Measurements from ENCODE around the gene RNASEH2B. TPM values are rescaled to one million over a fixed set of nuclear protein-coding genes. Genes with fewer than 3 reads are reported as not detected.

RNASEH2B gene
- total and polyA plus RNA-seq, 7 experiments from 2014 or later: 65.3 to 105 (median 94.6) TPM

DNA sequence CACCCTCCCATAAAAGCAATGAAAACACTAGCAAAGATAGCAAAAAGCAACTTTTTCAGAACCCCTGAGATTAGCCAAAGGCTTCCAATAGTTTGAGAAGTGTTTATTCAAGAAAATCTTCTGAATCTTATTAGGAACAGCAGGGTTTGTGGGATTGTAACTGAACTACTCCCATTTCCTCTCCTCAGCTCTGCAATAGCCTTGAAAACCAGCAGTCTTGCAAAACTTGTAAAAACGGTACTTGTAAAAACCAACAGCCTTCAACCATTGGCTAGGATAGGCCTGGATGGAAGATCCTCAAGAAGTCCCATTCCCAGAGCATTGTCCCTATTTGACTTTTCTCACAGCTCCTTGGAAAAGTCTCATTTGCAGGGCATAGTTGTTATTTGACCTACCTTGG lies 12.1 kb downstream of the RNASEH2B start:
- POLR2A ChIA-PET: interaction anchor here (2.2 kb wide), 1 partner anchor 10 kb away, joined by 6 read pairs; no protein-coding TSS in a partner anchor
- H3K36me3 Mint-ChIP-seq: peaks cover 14 to 72% (median 47%) of the 10 kb centered on the region in 5 donors
- intact Hi-C loops (cut with micrococcal nuclease): loop anchor here in 1 of 2 donors (2.0 kb wide), 1 partner anchor 15 kb away; no protein-coding TSS in a partner anchor

DNA sequence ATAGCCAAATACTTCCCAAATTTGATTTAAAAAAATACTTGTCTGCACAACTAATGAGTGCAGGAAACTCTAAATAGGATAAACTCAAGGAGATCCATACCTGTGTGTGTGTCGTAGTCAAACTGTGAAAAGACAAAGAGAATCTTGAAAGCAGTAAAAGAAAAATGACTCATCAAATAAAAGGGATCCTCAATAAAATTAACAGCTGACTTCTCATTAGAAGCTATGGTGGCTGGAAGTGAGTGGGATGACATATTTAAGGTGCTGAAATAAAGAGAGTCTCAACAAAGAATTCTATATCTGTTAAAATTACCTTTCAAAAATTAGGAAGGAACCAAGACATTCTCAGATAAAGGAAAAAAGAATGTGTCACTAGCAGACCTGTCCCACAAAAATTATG lies 13.7 kb downstream of the RNASEH2B start:
- ATAC-seq: no peak
- no peaks in the 10 kb centered on the region for H3K27me3 Mint-ChIP-seq
- H3K4me3 Mint-ChIP-seq: no peak overlapping the region
- peaks cover 0 to 13% (median 0%) of the 10 kb centered on the region in 3 experiments for H3K9me3 ChIP-seq (ENCODE audit: control insufficient read depth in 2 of 3, low read length in 3 of 3)
- H3K36me3 ChIP-seq (ENCODE audit: control insufficient read depth in 2 of 3, insufficient read depth in 3 of 3, low read length in 3 of 3): peaks cover 0 to 6% (median 0%) of the 10 kb centered on the region in 3 experiments
- H3K4me1 Mint-ChIP-seq: peaks cover 20 to 59% (median 51%) of the 10 kb centered on the region in 7 donors
- H3K27me3 ChIP-seq (ENCODE audit: control insufficient read depth in 2 of 2, insufficient read depth in 2 of 2, low read length in 2 of 2): no peaks in the 10 kb centered on the region
- intact Hi-C loops (cut with micrococcal nuclease): loop anchor here in 1 of 2 donors (2.0 kb wide), 1 partner anchor 14 kb away; no protein-coding TSS in a partner anchor
- POLR2A ChIA-PET: interaction anchor here (2.2 kb wide), 1 partner anchor 11 kb away, joined by 6 read pairs; no protein-coding TSS in a partner anchor
- H3K9me3 Mint-ChIP-seq: peaks cover 5 to 47% (median 27%) of the 10 kb centered on the region in 11 donors
- no peak overlapping the region for H3K27ac Mint-ChIP-seq
- DNase-seq: no peak
- CTCF ChIA-PET: no interaction called here
- H3K36me3 Mint-ChIP-seq: peaks cover 14 to 70% (median 47%) of the 10 kb centered on the region in 5 donors
- peaks cover 0 to 4% of the 10 kb centered on the region in 2 donors for H3K4me1 ChIP-seq (ENCODE audit: control insufficient read depth in 2 of 2, insufficient read depth in 2 of 2, low read length in 2 of 2)
- H3K27ac ChIP-seq (ENCODE audit: low read depth, low read length): no peak overlapping the region
- no peak overlapping the region for H3K4me3 ChIP-seq (ENCODE audit: low read length)

More for the DNA sequence above, 12.1 kb downstream of the RNASEH2B start:
- DNase-seq (no peak), ATAC-seq (no peak)
- Histone ChIP-seq H3K27me3 (ENCODE audit: control insufficient read depth in 2 of 2, insufficient read depth in 2 of 2, low read length in 2 of 2) (no peaks in the 10 kb centered on the region), H3K4me1 (ENCODE audit: control insufficient read depth in 2 of 2, insufficient read depth in 2 of 2, low read length in 2 of 2) (peaks cover under 1 to 14% of the 10 kb centered on the region in 2 donors), H3K27ac (ENCODE audit: low read depth, low read length) (no peak overlapping the region), H3K9me3 (ENCODE audit: control insufficient read depth in 2 of 3, low read length in 3 of 3) (peaks cover 0 to 13% (median 0%) of the 10 kb centered on the region in 3 experiments), H3K36me3 (ENCODE audit: control insufficient read depth in 2 of 3, insufficient read depth in 3 of 3, low read length in 3 of 3) (peaks cover 0 to 6% (median 0%) of the 10 kb centered on the region in 3 experiments), H3K4me3 (ENCODE audit: low read length) (no peak overlapping the region)
- H3K4me1 Mint-ChIP-seq: peaks cover 31 to 60% (median 54%) of the 10 kb centered on the region in 7 donors
- no peak overlapping the region for H3K27ac Mint-ChIP-seq
- no peak overlapping the region for H3K4me3 Mint-ChIP-seq
- H3K9me3 Mint-ChIP-seq: peaks cover 5 to 47% (median 27%) of the 10 kb centered on the region in 11 donors
- CTCF ChIA-PET: interaction anchor here (2.9 kb wide), 1 partner anchor 10 kb away, joined by 10 read pairs; no protein-coding TSS in a partner anchor
- no peaks in the 10 kb centered on the region for H3K27me3 Mint-ChIP-seq

DNA sequence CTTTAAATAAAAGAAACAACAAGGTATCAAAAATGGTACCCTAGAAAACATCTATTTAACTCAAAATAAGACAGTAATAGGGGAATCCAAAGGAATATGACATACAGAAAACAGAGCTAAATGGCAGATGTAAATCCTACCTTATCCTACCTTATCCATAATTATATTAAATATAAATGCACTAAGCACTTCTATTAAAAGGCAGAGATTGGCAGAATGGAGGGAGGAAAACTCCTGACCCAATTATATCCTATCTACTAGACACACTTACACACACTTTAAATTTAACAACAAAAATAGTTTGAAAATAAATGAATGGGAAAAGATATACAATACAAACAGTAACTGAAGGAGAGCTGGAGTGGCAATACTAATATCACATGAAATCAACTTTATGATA lies 14.4 kb downstream of the RNASEH2B start:
- Mint-ChIP-seq H3K9me3 (peaks cover 5 to 47% (median 27%) of the 10 kb centered on the region in 11 donors), H3K4me1 (peaks cover 14 to 58% (median 47%) of the 10 kb centered on the region in 7 donors), H3K27me3 (no peaks in the 10 kb centered on the region), H3K36me3 (peaks cover 15 to 66% (median 48%) of the 10 kb centered on the region in 5 donors), H3K27ac (peak overlapping the region in 1 of 9 donors; percentile 52), H3K4me3 (no peak overlapping the region)
- Histone ChIP-seq H3K27ac (ENCODE audit: low read depth, low read length) (no peak overlapping the region), H3K9me3 (ENCODE audit: control insufficient read depth in 2 of 3, low read length in 3 of 3) (peaks cover 0 to 13% (median 0%) of the 10 kb centered on the region in 3 experiments), H3K4me1 (ENCODE audit: control insufficient read depth in 2 of 2, insufficient read depth in 2 of 2, low read length in 2 of 2) (peaks cover 0 to 2% of the 10 kb centered on the region in 2 donors), H3K27me3 (ENCODE audit: control insufficient read depth in 2 of 2, insufficient read depth in 2 of 2, low read length in 2 of 2) (no peaks in the 10 kb centered on the region), H3K4me3 (ENCODE audit: low read length) (no peak overlapping the region), H3K36me3 (ENCODE audit: control insufficient read depth in 2 of 3, insufficient read depth in 3 of 3, low read length in 3 of 3) (peaks cover 0 to 6% (median 0%) of the 10 kb centered on the region in 3 experiments)
- ChIA-PET POLR2A (no interaction called here), CTCF (no interaction called here)
- DNase-seq (no peak), ATAC-seq (no peak)
- intact Hi-C loops (cut with micrococcal nuclease): no loop called here

GRCh38 chr13:50927701-50928100 lies 18.1 kb downstream of the RNASEH2B start:
- intact Hi-C loops (cut with micrococcal nuclease): no loop called here
- Histone ChIP-seq H3K9me3 (ENCODE audit: control insufficient read depth in 2 of 3, low read length in 3 of 3) (peaks cover 0 to 7% (median 0%) of the 10 kb centered on the region in 3 experiments), H3K4me1 (ENCODE audit: control insufficient read depth in 2 of 2, insufficient read depth in 2 of 2, low read length in 2 of 2) (no peaks in the 10 kb centered on the region), H3K27ac (ENCODE audit: low read depth, low read length) (no peak overlapping the region), H3K36me3 (ENCODE audit: control insufficient read depth in 2 of 3, insufficient read depth in 3 of 3, low read length in 3 of 3) (peaks cover 0 to 27% (median 17%) of the 10 kb centered on the region in 3 experiments), H3K4me3 (ENCODE audit: low read length) (no peak overlapping the region), H3K27me3 (ENCODE audit: control insufficient read depth in 2 of 2, insufficient read depth in 2 of 2, low read length in 2 of 2) (no peaks in the 10 kb centered on the region)
- peaks cover 15 to 63% (median 56%) of the 10 kb centered on the region in 5 donors for H3K36me3 Mint-ChIP-seq
- ChIA-PET CTCF (no interaction called here), POLR2A (no interaction called here)
- no peak overlapping the region for H3K4me3 Mint-ChIP-seq
- H3K27me3 Mint-ChIP-seq: no peaks in the 10 kb centered on the region
- H3K4me1 Mint-ChIP-seq: peaks cover 6 to 54% (median 42%) of the 10 kb centered on the region in 7 donors
- H3K9me3 Mint-ChIP-seq: peaks cover under 1 to 34% (median 18%) of the 10 kb centered on the region in 11 donors
- DNase-seq (no peak), ATAC-seq (no peak)
- H3K27ac Mint-ChIP-seq: peak overlapping the region in 1 of 9 donors; percentile 40

GRCh38 chr13:50928102-50928501 lies 18.5 kb downstream of the RNASEH2B start:
- no peak overlapping the region for H3K27ac ChIP-seq (ENCODE audit: low read depth, low read length)
- Mint-ChIP-seq H3K36me3 (peaks cover 11 to 63% (median 56%) of the 10 kb centered on the region in 5 donors), H3K4me3 (no peak overlapping the region), H3K27me3 (no peaks in the 10 kb centered on the region), H3K4me1 (peaks cover 6 to 54% (median 42%) of the 10 kb centered on the region in 7 donors), H3K27ac (peak overlapping the region in 2 of 9 donors; percentile 40 to 54), H3K9me3 (peaks cover 0 to 30% (median 17%) of the 10 kb centered on the region in 11 donors)
- ChIA-PET CTCF (no interaction called here), POLR2A (no interaction called here)
- ATAC-seq (no peak), DNase-seq (no peak)
- H3K4me1 ChIP-seq (ENCODE audit: control insufficient read depth in 2 of 2, insufficient read depth in 2 of 2, low read length in 2 of 2): no peaks in the 10 kb centered on the region
- no peak overlapping the region for H3K4me3 ChIP-seq (ENCODE audit: low read length)
- peaks cover 0 to 31% (median 21%) of the 10 kb centered on the region in 3 experiments for H3K36me3 ChIP-seq (ENCODE audit: control insufficient read depth in 2 of 3, insufficient read depth in 3 of 3, low read length in 3 of 3)
- intact Hi-C loops (cut with micrococcal nuclease): no loop called here
- peaks cover 0 to 3% (median 0%) of the 10 kb centered on the region in 3 experiments for H3K9me3 ChIP-seq (ENCODE audit: control insufficient read depth in 2 of 3, low read length in 3 of 3)
- no peaks in the 10 kb centered on the region for H3K27me3 ChIP-seq (ENCODE audit: control insufficient read depth in 2 of 2, insufficient read depth in 2 of 2, low read length in 2 of 2)

GRCh38 chr13:50928659-50929462 lies 19.3 kb downstream of the RNASEH2B start:
- H3K36me3 Mint-ChIP-seq: peaks cover 11 to 58% (median 53%) of the 10 kb centered on the region in 5 donors
- H3K9me3 Mint-ChIP-seq: peaks cover 0 to 22% (median 10%) of the 10 kb centered on the region in 11 donors
- Histone ChIP-seq H3K4me1 (ENCODE audit: control insufficient read depth in 2 of 2, insufficient read depth in 2 of 2, low read length in 2 of 2) (no peaks in the 10 kb centered on the region), H3K27me3 (ENCODE audit: control insufficient read depth in 2 of 2, insufficient read depth in 2 of 2, low read length in 2 of 2) (no peaks in the 10 kb centered on the region), H3K36me3 (ENCODE audit: control insufficient read depth in 2 of 3, insufficient read depth in 3 of 3, low read length in 3 of 3) (peaks cover 0 to 36% (median 22%) of the 10 kb centered on the region in 3 experiments), H3K4me3 (ENCODE audit: low read length) (no peak overlapping the region), H3K27ac (ENCODE audit: low read depth, low read length) (no peak overlapping the region), H3K9me3 (ENCODE audit: control insufficient read depth in 2 of 3, low read length in 3 of 3) (no peaks in the 10 kb centered on the region)
- H3K4me3 Mint-ChIP-seq: no peak overlapping the region
- ChIA-PET CTCF (no interaction called here), POLR2A (no interaction called here)
- H3K4me1 Mint-ChIP-seq: peaks cover 6 to 54% (median 42%) of the 10 kb centered on the region in 7 donors
- ATAC-seq (no peak), DNase-seq (no peak)
- no peaks in the 10 kb centered on the region for H3K27me3 Mint-ChIP-seq
- intact Hi-C loops (cut with micrococcal nuclease): no loop called here
- H3K27ac Mint-ChIP-seq: peak overlapping the region in 5 of 9 donors; percentile 5 to 82 (median 29)

Data from naive thymus-derived CD4-positive, alpha-beta T cell (primary cell).